H9 (cell line): Measurements from ENCODE around the gene DBR1. TPM values are rescaled to one million over a fixed set of nuclear protein-coding genes. Genes with fewer than 3 reads are reported as not detected.

Source experiments
- DNase-seq: peaks from one replicate; pipeline ENCODE4 v3.0.0-alpha.2; 2017
- H2AFZ ChIP-seq: one replicate; pipeline ENCODE4 v1.6.1; 2013; ENCODE audit warnings: mild to moderate bottlenecking, low read length, control low read depth, moderate library complexity
- H2AK5ac ChIP-seq: 2 replicates; pipeline ENCODE4 v1.6.1; 2013; ENCODE audit warnings: low read length, control low read depth, mixed read lengths; ENCODE audit not compliant: insufficient read length
- H2BK120ac ChIP-seq: one replicate; pipeline ENCODE4 v1.6.1; 2013; ENCODE audit warnings: low read depth, mild to moderate bottlenecking, low read length, control low read depth, inconsistent platforms; ENCODE audit not compliant: poor library complexity, severe bottlenecking
- H2BK12ac ChIP-seq: 2 replicates; pipeline ENCODE4 v1.6.1; 2013; ENCODE audit warnings: low read length, control low read depth, mixed read lengths, low read depth; ENCODE audit not compliant: insufficient read length
- H2BK15ac ChIP-seq: 2 replicates; pipeline ENCODE4 v1.6.1; 2013; ENCODE audit warnings: low read depth, low read length, control low read depth
- H2BK20ac ChIP-seq: one replicate; pipeline ENCODE4 v1.6.1; 2013; ENCODE audit warnings: low read depth, mild to moderate bottlenecking, low read length, control low read depth, inconsistent platforms; ENCODE audit not compliant: poor library complexity, severe bottlenecking
- H2BK5ac ChIP-seq: 2 replicates; pipeline ENCODE4 v1.6.1; 2013; ENCODE audit warnings: low read length, control low read depth, mixed read lengths; ENCODE audit not compliant: insufficient read length
- H3K14ac ChIP-seq: 2 replicates; pipeline ENCODE4 v1.6.1; 2013; ENCODE audit warnings: low read length, control low read depth; ENCODE audit not compliant: insufficient read depth
- H3K18ac ChIP-seq: 2 replicates; pipeline ENCODE4 v1.6.1; 2013; ENCODE audit warnings: low read depth, mild to moderate bottlenecking, mixed read lengths, low read length, control low read depth; ENCODE audit not compliant: insufficient read length
- H3K23ac ChIP-seq: 2 replicates; pipeline ENCODE4 v1.6.1; 2013; ENCODE audit warnings: low read length, control low read depth, mixed read lengths, low read depth; ENCODE audit not compliant: insufficient read length
- H3K23me2 ChIP-seq: 2 replicates; pipeline ENCODE4 v1.6.1; 2013; ENCODE audit warnings: low read depth, mild to moderate bottlenecking, mixed read lengths, low read length, control low read depth; ENCODE audit not compliant: insufficient read length, poor library complexity, severe bottlenecking
- H3K27ac ChIP-seq: 2 replicates; pipeline ENCODE4 v1.5.1; 2013; ENCODE audit warnings: low read length, control low read depth, mixed read lengths, low read depth; ENCODE audit not compliant: insufficient read length
- H3K27me3 ChIP-seq: 2 replicates; pipeline ENCODE4 v1.6.1; 2013; ENCODE audit warnings: low read length, control low read depth, inconsistent platforms; ENCODE audit not compliant: insufficient read depth
- H3K4ac ChIP-seq: 2 replicates; pipeline ENCODE4 v1.6.1; 2013; ENCODE audit warnings: low read depth, mild to moderate bottlenecking, control low read depth, inconsistent platforms, low read length, moderate library complexity
- H3K4me1 ChIP-seq: 2 replicates; pipeline ENCODE4 v1.6.1; 2013; ENCODE audit warnings: low read length, control low read depth, inconsistent platforms; ENCODE audit not compliant: insufficient read depth
- H3K4me2 ChIP-seq: 2 replicates; pipeline ENCODE4 v1.6.1; 2013; ENCODE audit warnings: low read length, control low read depth, mixed read lengths; ENCODE audit not compliant: insufficient read length, insufficient read depth
- H3K56ac ChIP-seq: 2 replicates; pipeline ENCODE4 v1.6.1; 2013; ENCODE audit warnings: low read depth, mild to moderate bottlenecking, mixed read lengths, low read length, control low read depth; ENCODE audit not compliant: insufficient read length
- H3K79me1 ChIP-seq: 2 replicates; pipeline ENCODE4 v1.6.1; 2013; ENCODE audit warnings: low read depth, mild to moderate bottlenecking, moderate library complexity, low read length, control low read depth, inconsistent platforms; ENCODE audit not compliant: insufficient read depth, poor library complexity, severe bottlenecking
- H3K79me2 ChIP-seq: 2 replicates; pipeline ENCODE4 v1.6.1; 2013; ENCODE audit warnings: low read length, control low read depth, inconsistent platforms; ENCODE audit not compliant: insufficient read depth
- H3K9ac ChIP-seq: 2 replicates; pipeline ENCODE4 v1.6.1; 2013; ENCODE audit warnings: low read length, control low read depth, mixed read lengths; ENCODE audit not compliant: insufficient read length; ENCODE audit errors: extremely low read depth
- H3K9me3 ChIP-seq: one replicate; pipeline ENCODE4 v1.6.1; 2013; ENCODE audit warnings: low read depth, low read length, inconsistent platforms; ENCODE audit not compliant: control insufficient read depth
- H3T11ph ChIP-seq: one replicate; pipeline ENCODE4 v1.6.1; 2013; ENCODE audit warnings: mild to moderate bottlenecking, low read length, control low read depth, inconsistent platforms
- H4K20me1 ChIP-seq: one replicate; pipeline ENCODE4 v1.6.1; 2013; ENCODE audit not compliant: control insufficient read depth, insufficient read length, insufficient read depth
- H4K5ac ChIP-seq: 2 replicates; pipeline ENCODE4 v1.6.1; 2013; ENCODE audit warnings: low read depth, mild to moderate bottlenecking, mixed read lengths, low read length, control low read depth; ENCODE audit not compliant: insufficient read length
- H4K8ac ChIP-seq: replicated peaks from 2 replicates; pipeline ENCODE4 v1.6.1; 2013; ENCODE audit warnings: low read length, control low read depth, mixed read lengths, low read depth; ENCODE audit not compliant: insufficient read length
- H4K91ac ChIP-seq: 2 replicates; pipeline ENCODE4 v1.6.1; 2013; ENCODE audit warnings: low read depth, mild to moderate bottlenecking, moderate library complexity, mixed read lengths, low read length, control low read depth; ENCODE audit not compliant: insufficient read length
- H3K27ac Mint-ChIP-seq, 3 experiments: 2 replicates in 2 of 3; 3 replicates in 1 of 3; pipeline ENCODE4 v1.8.0; 2020 to 2021; ENCODE audit warnings: mixed read lengths in 3 of 3, mild to moderate bottlenecking in 1 of 3, moderate library complexity in 1 of 3
- H3K27me3 Mint-ChIP-seq: 2 replicates; pipeline ENCODE4 v1.8.0; 2021; ENCODE audit warnings: low read depth, mild to moderate bottlenecking, moderate library complexity, mixed read lengths
- H3K36me3 Mint-ChIP-seq, 3 experiments: 2 replicates in 2 of 3; 3 replicates in 1 of 3; pipeline ENCODE4 v1.8.0; 2020 to 2021; ENCODE audit warnings: low read depth in 3 of 3, mixed read lengths in 3 of 3; ENCODE audit not compliant: insufficient read depth in 1 of 3
- H3K4me1 Mint-ChIP-seq, 2 experiments: 2 replicates each; pipeline ENCODE4 v1.8.0; 2020; ENCODE audit warnings: mixed read lengths in 2 of 2
- H3K4me3 Mint-ChIP-seq, 2 experiments: 2 replicates in 1 of 2; 3 replicates in 1 of 2; pipeline ENCODE4 v1.8.0; 2020 to 2021; ENCODE audit warnings: mild to moderate bottlenecking in 2 of 2, mixed read lengths in 2 of 2, moderate library complexity in 1 of 2
- H3K9me3 Mint-ChIP-seq, 2 experiments: 2 replicates in 1 of 2; 3 replicates in 1 of 2; pipeline ENCODE4 v1.8.0; 2020; ENCODE audit warnings: mild to moderate bottlenecking in 2 of 2, mixed read lengths in 2 of 2, moderate library complexity in 1 of 2
- CTCF ChIP-seq: fragments of 200-600 bp; sonication (generic); conservative IDR thresholded peaks from 3 replicates; pipeline ENCODE4 v1.8.0; 2021; ENCODE audit warnings: antibody characterized with exemption, mild to moderate bottlenecking
- WGBS: extraction: QIAGEN DNeasy Blood & Tissue Kit; methylation state at CpG from one replicate; pipeline ENCODE4 v1.1.7; 2013; ENCODE audit warnings: missing lambda C conversion rate, low lambda C conversion rate, mixed read lengths; ENCODE audit not compliant: insufficient read length; ENCODE audit errors: extremely low coverage; 5-methylcytosine and 5-hydroxymethylcytosine counted together
- total RNA-seq: library from RNA; stranded (reverse); gene quantifications from 2 replicates; pipeline ENCODE4 v1.2.1, GENCODE V29; 2021

DBR1 gene
- total RNA-seq, 1 experiment from 2014 or later: 21.6 TPM

- H3K4ac ChIP-seq: no peak overlapping the region
- no peaks in the 10 kb centered on the region for H3K27me3 ChIP-seq
- H3K79me2 ChIP-seq: no peaks in the 10 kb centered on the region; the same call in 1 of the 2 replicates
- no peak overlapping the region for H2BK120ac ChIP-seq
- H2AFZ ChIP-seq: no peak overlapping the region
- no peak overlapping the region for H3K4me2 ChIP-seq
- no peaks in the 10 kb centered on the region for H3K9me3 ChIP-seq
- DNase-seq: no peak
- H3K36me3 Mint-ChIP-seq: peaks cover 9 to 42% (median 40%) of the 10 kb centered on the region in 3 experiments
- no peak overlapping the region for H2BK15ac ChIP-seq
- no peaks in the 10 kb centered on the region for H3K79me1 ChIP-seq
- peaks cover 8% of the 10 kb centered on the region for H3K23me2 ChIP-seq
- H3K4me1 ChIP-seq: no peaks in the 10 kb centered on the region
- H2BK5ac ChIP-seq: no peak overlapping the region
- no peak overlapping the region for H3K14ac ChIP-seq
- no peak overlapping the region for H4K5ac ChIP-seq
- no peak overlapping the region for H3K27ac ChIP-seq
- no CpG with 5 or more reads among the region's 2 CpGs for WGBS
- H3K4me1 Mint-ChIP-seq: peaks cover 5 to 11% of the 10 kb centered on the region in 2 experiments
- H3T11ph ChIP-seq: no peak overlapping the region
- no peak overlapping the region for H3K9ac ChIP-seq
- no peak overlapping the region for H3K27ac Mint-ChIP-seq
- TF ChIP-seq CTCF: no peak
- H2AK5ac ChIP-seq: no peak overlapping the region
- no peak overlapping the region for H4K91ac ChIP-seq
- no peaks in the 10 kb centered on the region for H4K20me1 ChIP-seq
- no peak overlapping the region for H3K18ac ChIP-seq
- no peak overlapping the region for H2BK12ac ChIP-seq
- H3K27me3 Mint-ChIP-seq: no peaks in the 10 kb centered on the region; the same call in 1 of the 2 replicates
- H4K8ac ChIP-seq: no peak overlapping the region
- no peak overlapping the region for H3K56ac ChIP-seq
- peaks cover 0 to 10% of the 10 kb centered on the region in 2 experiments; a peak in 2 of 5 replicates for H3K9me3 Mint-ChIP-seq
- H3K23ac ChIP-seq: no peak overlapping the region
- H2BK20ac ChIP-seq: no peak overlapping the region
- H3K4me3 Mint-ChIP-seq: peak overlapping the region in 1 of 2 experiments; percentile 48; a peak in 3 of 5 replicates
These were observed 2.1 kb downstream of the DBR1 start for GRCh38 chr3:138172625-138173024.
